ENCODE data around the gene JAZF1.

JAZF1 gene

GRCh38 chr7:27836536-27836935 is 344.1 kb downstream of the JAZF1 start:
- Histone ChIP-seq H3K4me1 (no peaks in the 10 kb centered on the region), H3K4me2 (ENCODE audit: low read length) (no peak overlapping the region), H3K79me2 (no peaks in the 10 kb centered on the region), H2AFZ (no peak overlapping the region), H3K27me3 (ENCODE audit: control insufficient read depth, insufficient read depth, low read length) (no peaks in the 10 kb centered on the region), H3K36me3 (ENCODE audit: control insufficient read depth, insufficient read depth, low read length) (no peaks in the 10 kb centered on the region), H3K9me3 (ENCODE audit: control insufficient read depth, low read length) (no peaks in the 10 kb centered on the region), H3K4me3 (ENCODE audit: low read depth, low read length) (no peak overlapping the region), H3K9ac (no peak overlapping the region), H3K27ac (no peak overlapping the region)
- TF ChIP-seq, protein P1, sequence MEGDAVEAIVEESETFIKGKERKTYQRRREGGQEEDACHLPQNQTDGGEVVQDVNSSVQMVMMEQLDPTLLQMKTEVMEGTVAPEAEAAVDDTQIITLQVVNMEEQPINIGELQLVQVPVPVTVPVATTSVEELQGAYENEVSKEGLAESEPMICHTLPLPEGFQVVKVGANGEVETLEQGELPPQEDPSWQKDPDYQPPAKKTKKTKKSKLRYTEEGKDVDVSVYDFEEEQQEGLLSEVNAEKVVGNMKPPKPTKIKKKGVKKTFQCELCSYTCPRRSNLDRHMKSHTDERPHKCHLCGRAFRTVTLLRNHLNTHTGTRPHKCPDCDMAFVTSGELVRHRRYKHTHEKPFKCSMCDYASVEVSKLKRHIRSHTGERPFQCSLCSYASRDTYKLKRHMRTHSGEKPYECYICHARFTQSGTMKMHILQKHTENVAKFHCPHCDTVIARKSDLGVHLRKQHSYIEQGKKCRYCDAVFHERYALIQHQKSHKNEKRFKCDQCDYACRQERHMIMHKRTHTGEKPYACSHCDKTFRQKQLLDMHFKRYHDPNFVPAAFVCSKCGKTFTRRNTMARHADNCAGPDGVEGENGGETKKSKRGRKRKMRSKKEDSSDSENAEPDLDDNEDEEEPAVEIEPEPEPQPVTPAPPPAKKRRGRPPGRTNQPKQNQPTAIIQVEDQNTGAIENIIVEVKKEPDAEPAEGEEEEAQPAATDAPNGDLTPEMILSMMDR (IDR thresholded peaks at IDR 0.05), result no peak

DNA sequence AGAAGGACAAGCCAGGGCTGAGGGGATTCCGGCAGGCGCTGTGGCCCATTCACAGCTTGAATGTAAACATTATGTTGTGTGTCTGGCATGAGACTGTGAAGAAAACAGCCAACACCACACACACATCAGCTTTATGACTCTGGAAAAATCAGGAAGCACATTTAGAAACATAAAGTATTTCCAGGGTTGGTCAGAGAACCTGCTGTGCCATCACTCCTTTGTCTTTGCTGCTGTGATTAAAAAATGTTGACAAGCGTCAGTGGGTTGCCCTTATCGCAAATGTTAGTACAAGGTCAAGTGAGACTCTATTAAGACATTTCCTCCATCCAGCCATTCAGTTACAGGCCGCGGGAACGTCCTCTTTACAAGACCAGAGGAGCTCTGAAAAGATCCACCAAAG is 345.2 kb downstream of the JAZF1 start:
- Histone ChIP-seq H3K4me1 (no peaks in the 10 kb centered on the region), H2AFZ (no peak overlapping the region), H3K36me3 (ENCODE audit: control insufficient read depth, insufficient read depth, low read length) (no peaks in the 10 kb centered on the region), H3K4me2 (ENCODE audit: low read length) (no peak overlapping the region), H3K27me3 (ENCODE audit: control insufficient read depth, insufficient read depth, low read length) (no peaks in the 10 kb centered on the region), H3K9me3 (ENCODE audit: control insufficient read depth, low read length) (no peaks in the 10 kb centered on the region), H3K79me2 (no peaks in the 10 kb centered on the region), H3K4me3 (ENCODE audit: low read depth, low read length) (no peak overlapping the region), H3K9ac (no peak overlapping the region), H3K27ac (no peak overlapping the region)
- TF ChIP-seq, protein P1 (IDR thresholded peaks at IDR 0.05), result no peak

DNA sequence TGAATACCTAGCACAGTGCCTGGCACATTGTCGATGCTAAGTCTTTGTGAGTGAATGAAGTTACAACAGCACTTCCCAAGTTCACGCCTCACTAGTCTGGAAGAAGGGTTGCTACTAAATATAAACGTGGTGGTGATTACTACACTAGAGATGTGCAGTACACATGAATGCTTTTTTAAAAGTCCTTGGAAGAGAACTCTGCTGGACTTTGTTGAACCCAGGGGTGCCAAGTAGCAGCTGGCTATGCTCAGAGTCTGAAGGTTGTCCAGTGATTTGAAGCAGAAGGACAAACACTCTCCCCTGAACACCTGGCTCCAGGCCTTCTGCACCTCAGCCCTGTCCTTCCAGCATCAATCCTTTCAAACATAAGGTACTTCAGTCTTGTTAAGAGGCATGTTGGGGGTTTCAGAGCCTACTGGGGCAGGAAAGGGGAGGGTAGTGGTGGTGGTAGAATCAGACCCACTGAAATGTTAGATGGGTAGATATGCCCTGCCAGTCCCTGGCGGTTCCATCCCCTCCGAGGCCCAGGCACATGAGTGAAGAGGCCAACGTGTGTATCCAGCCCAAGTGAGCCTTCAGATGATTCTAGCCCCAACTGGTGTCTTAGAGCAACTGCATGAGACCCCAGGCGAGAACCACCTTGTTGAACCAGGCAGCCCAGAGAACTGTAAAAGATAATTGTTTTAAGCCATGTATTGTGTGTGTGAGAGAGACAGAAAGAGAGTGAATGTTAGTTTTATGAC is 346.2 kb downstream of the JAZF1 start:
- Histone ChIP-seq H3K9ac (no peak overlapping the region), H3K4me2 (ENCODE audit: low read length) (no peak overlapping the region), H3K4me3 (ENCODE audit: low read depth, low read length) (no peak overlapping the region), H3K36me3 (ENCODE audit: control insufficient read depth, insufficient read depth, low read length) (no peaks in the 10 kb centered on the region), H3K27me3 (ENCODE audit: control insufficient read depth, insufficient read depth, low read length) (no peaks in the 10 kb centered on the region), H3K4me1 (no peaks in the 10 kb centered on the region), H3K9me3 (ENCODE audit: control insufficient read depth, low read length) (no peaks in the 10 kb centered on the region), H3K79me2 (no peaks in the 10 kb centered on the region), H3K27ac (no peak overlapping the region), H2AFZ (no peak overlapping the region)
- TF ChIP-seq, protein P1 (IDR thresholded peaks at IDR 0.05), result no peak

DNA sequence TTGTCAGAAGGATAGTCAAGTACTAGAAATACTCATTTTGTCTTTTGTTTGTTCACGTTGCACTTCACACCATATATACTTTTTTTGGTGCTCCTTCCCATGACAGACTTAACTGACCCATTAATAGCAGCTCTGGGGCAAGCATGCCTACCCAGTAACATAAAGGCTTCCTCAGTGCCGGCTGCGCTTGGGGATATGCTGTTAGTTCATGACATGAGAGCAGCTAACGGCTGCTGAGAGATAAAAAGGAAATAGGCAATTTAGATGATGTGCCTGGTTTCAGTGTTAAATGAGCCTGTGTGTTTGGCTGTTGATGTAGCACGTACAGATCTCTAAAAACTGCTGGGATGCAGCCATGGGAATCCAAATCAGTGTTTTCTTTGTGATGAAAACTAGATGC is 354.2 kb downstream of the JAZF1 start:
- no peaks in the 10 kb centered on the region for H3K79me2 ChIP-seq

More for the DNA sequence above, 354.2 kb downstream of the JAZF1 start:
- H3K4me1 ChIP-seq, result no peaks in the 10 kb centered on the region
- H2AFZ ChIP-seq, result no peak overlapping the region
- H3K27ac ChIP-seq, result no peak overlapping the region
- TF ChIP-seq, protein P1 (IDR thresholded peaks at IDR 0.05), result no peak
- no peak overlapping the region for H3K4me3 ChIP-seq (ENCODE audit: low read depth, low read length)
- no peaks in the 10 kb centered on the region for H3K9me3 ChIP-seq (ENCODE audit: control insufficient read depth, low read length)
- H3K27me3 ChIP-seq (ENCODE audit: control insufficient read depth, insufficient read depth, low read length), result no peaks in the 10 kb centered on the region
- H3K4me2 ChIP-seq (ENCODE audit: low read length), result no peak overlapping the region
- no peaks in the 10 kb centered on the region for H3K36me3 ChIP-seq (ENCODE audit: control insufficient read depth, insufficient read depth, low read length)
- H3K9ac ChIP-seq, result no peak overlapping the region

All from parathyroid adenoma (tissue), 2 donors.